Sigmoid colon (tissue), 7 donors: ENCODE data around the gene SNCAIP. TPM values are rescaled to one million over a fixed set of nuclear protein-coding genes. Genes with fewer than 3 reads are reported as not detected.

ENCODE experiments used
- DNase-seq: peaks from one replicate; pipeline ENCODE4 v3.0.0-alpha.2; 2019
- H3K27ac ChIP-seq, 4 donors: fragments of 200-600 bp; sonication (generic); one replicate each; pipeline ENCODE4 v1.5.1; 2016 to 2019; ENCODE audit warnings: mild to moderate bottlenecking in 1 of 4
- H3K27me3 ChIP-seq, 3 donors: fragments of 200-600 bp; sonication (generic); one replicate each; pipeline ENCODE4 v1.5.1; 2019; ENCODE audit warnings: mild to moderate bottlenecking in 1 of 3
- H3K36me3 ChIP-seq, 4 donors: fragments of 200-600 bp; sonication (generic); one replicate each; pipeline ENCODE4 v1.5.1; 2016 to 2019
- H3K4me1 ChIP-seq, 4 donors: fragments of 200-600 bp; sonication (generic); one replicate each; pipeline ENCODE4 v1.5.1; 2017 to 2019
- H3K4me3 ChIP-seq, 4 donors: fragments of 200-600 bp; sonication (generic); one replicate each; pipeline ENCODE4 v1.5.1; 2017 to 2019; ENCODE audit warnings: mild to moderate bottlenecking in 2 of 4, moderate library complexity in 1 of 4
- H3K9me3 ChIP-seq, 4 donors: fragments of 200-600 bp in 3 of 4; sonication (generic) in 3 of 4; one replicate each; pipeline versions ENCODE4 v1.5.1 to v1.6.1; 2013 to 2019
- CTCF ChIP-seq, 4 experiments: fragments of 450-650 bp in 3 of 4; fragments of 200-600 bp in 1 of 4; IDR thresholded peaks; one replicate each; pipeline ENCODE4 v1.5.1; 2016 to 2019; ENCODE audit warnings: antibody characterized with exemption in 4 of 4, mild to moderate bottlenecking in 3 of 4, moderate library complexity in 2 of 4
- EP300 ChIP-seq, 4 donors: sonication (generic); formaldehyde crosslinking; IDR thresholded peaks; one replicate each; pipeline ENCODE4 v1.6.1; 2017; ENCODE audit warnings: antibody characterized with exemption in 4 of 4
- POLR2A ChIP-seq, 2 donors: fragments of 450-650 bp; IDR thresholded peaks; one replicate each; pipeline ENCODE4 v1.6.1; 2016; ENCODE audit warnings: antibody characterized with exemption in 2 of 2, mild to moderate bottlenecking in 2 of 2, moderate library complexity in 2 of 2
- POLR2AphosphoS5 ChIP-seq, 4 donors: sonication (generic); formaldehyde crosslinking; IDR thresholded peaks; one replicate each; pipeline ENCODE4 v1.6.1; 2017; ENCODE audit warnings: antibody characterized with exemption in 4 of 4
- intact Hi-C: fragments of 100-400 bp; cut with DNase I; formaldehyde crosslinking; loops from one replicate; pipeline ENCODE4 v1.15.1; 2023
- polyA plus RNA-seq, 3 donors: library from polyadenylated mRNA; stranded (reverse); fragments of 200-250 nt; gene quantifications; one replicate each; pipeline ENCODE4 v1.2.3, GENCODE V29; 2013
- total RNA-seq, 4 donors: library from RNA; depleted of rRNA; stranded (reverse); fragments of >200 nt; gene quantifications; one replicate each; pipeline ENCODE4 v1.1.0, GENCODE V29; 2016
- donor health status: healthy with polysubstance abuse.
- donor health status: Bipolar disorder and iron deficiency.
- donor health status: healthy.

Gene SNCAIP
- total and polyA plus RNA-seq, 7 donors, result 1.2 to 4.3 (median 3.2) TPM; not detected in 1

- Histone ChIP-seq H3K27ac (no peak overlapping the region), H3K9me3 (no peaks in the 10 kb centered on the region), H3K27me3 (no peaks in the 10 kb centered on the region), H3K4me1 (no peaks in the 10 kb centered on the region), H3K4me3 (no peak overlapping the region), H3K36me3 (no peaks in the 10 kb centered on the region)
- DNase-seq, result no peak
- intact Hi-C loops, result loop anchor here (10.0 kb wide), 1 partner anchor 1096 kb away; no protein-coding TSS in a partner anchor
- TF ChIP-seq POLR2AphosphoS5 (IDR thresholded peaks at IDR 0.05) (no peak), POLR2A (IDR thresholded peaks at IDR 0.05) (no peak), EP300 (IDR thresholded peaks at IDR 0.05) (no peak), CTCF (IDR thresholded peaks at IDR 0.05) (no peak)
Measured at GRCh38 chr5:122508623-122509022, 196.6 kb downstream of the SNCAIP start.

Other genes starting within 250 kb of the SNCAIP start
- 10 to 100 TPM in 2 of 4 donors, 1 to 10 TPM in 2; 6.8 to 21.6 (median 10.3) TPM for gene LOX, start 234.0 kb upstream of the SNCAIP start, total RNA-seq
- 1 to 10 TPM in 2 of 3 donors, not detected in 1; 1.8 to 2.3 TPM for gene LOX, start 234.0 kb upstream of the SNCAIP start, polyA plus RNA-seq
- under 1 TPM in 2 of 4 donors, not detected in 2; 0.27 to 0.28 TPM for gene ZNF474, start 182.7 kb upstream of the SNCAIP start, total RNA-seq
- under 1 TPM in 1 of 3 donors, not detected in 2; 0.07 TPM for gene ZNF474, start 182.7 kb upstream of the SNCAIP start, polyA plus RNA-seq